Esophagus squamous epithelium (tissue), 5 donors: ENCODE measurements around the gene LRRC47. TPM values are rescaled to one million over a fixed set of nuclear protein-coding genes. Genes with fewer than 3 reads are reported as not detected.

Experiments used
- DNase-seq: peaks from one replicate; lab custom pipeline; 2025; lab: John Stamatoyannopoulos, UW
- H3K27ac ChIP-seq, 4 donors: fragments of 200-600 bp; sonication (generic); one replicate each; pipeline ENCODE4 v1.5.1; 2016 to 2019; ENCODE audit warnings: mild to moderate bottlenecking in 1 of 4
- H3K27me3 ChIP-seq, 4 donors: fragments of 200-600 bp; sonication (generic); 1 replicate in 3 of 4; 2 replicates in 1 of 4; pipeline versions ENCODE4 v1.5.1 to v1.6.0; 2017 to 2021; ENCODE audit warnings: antibody characterized with exemption in 1 of 4
- H3K36me3 ChIP-seq, 3 donors: fragments of 200-600 bp; sonication (generic); one replicate each; pipeline ENCODE4 v1.5.1; 2016 to 2019
- H3K4me1 ChIP-seq, 3 donors: fragments of 200-600 bp; sonication (generic); one replicate each; pipeline ENCODE4 v1.5.1; 2017 to 2019
- H3K4me3 ChIP-seq, 4 donors: fragments of 200-600 bp; sonication (generic); 1 replicate in 3 of 4; 2 replicates in 1 of 4; pipeline ENCODE4 v1.5.1; 2016 to 2019; ENCODE audit warnings: mild to moderate bottlenecking in 2 of 4, moderate library complexity in 1 of 4
- H3K9me3 ChIP-seq, 3 donors: fragments of 200-600 bp; sonication (generic); one replicate each; pipeline ENCODE4 v1.5.1; 2016 to 2019
- CTCF ChIP-seq, 6 experiments: fragments of 450-650 bp in 4 of 6; fragments of 200-600 bp in 2 of 6; sonication (generic) in 2 of 6; IDR thresholded peaks; one replicate each; pipeline ENCODE4 v1.5.1; 2016 to 2019; ENCODE audit warnings: antibody characterized with exemption in 6 of 6, mild to moderate bottlenecking in 4 of 6, moderate library complexity in 4 of 6
- POLR2A ChIP-seq, 4 donors: fragments of 450-650 bp; IDR thresholded peaks; one replicate each; pipeline ENCODE4 v1.6.1; 2017; ENCODE audit warnings: antibody characterized with exemption in 4 of 4, mild to moderate bottlenecking in 4 of 4, moderate library complexity in 3 of 4
- WGBS, 2 donors: methylation state at CpG; one replicate each; pipeline ENCODE4 v1.1.5; 2018; 5-methylcytosine and 5-hydroxymethylcytosine counted together
- intact Hi-C: fragments of 100-400 bp; cut with DNase I; formaldehyde crosslinking; loops from one replicate; pipeline ENCODE4 v1.15.0; 2022
- total RNA-seq, 4 donors: library from RNA; depleted of rRNA; stranded (reverse); fragments of >200 nt; gene quantifications; one replicate each; pipeline ENCODE4 v1.1.0, GENCODE V29; 2016
- donor health status: DM: yes; HTN: yes; CAD: no.

Gene LRRC47
- total RNA-seq, 4 donors from 2014 or later: 23.5 to 32.6 (median 25.5) TPM

GRCh38 chr1:3827813-3828307 is 31.6 kb upstream of the LRRC47 start:
- 85 to 88% methylated on average over 4 to 6 of the region's 14 CpGs for WGBS, 2 donors
- peaks cover 12 to 100% (median 23%) of the 10 kb centered on the region in 3 donors for H3K36me3 ChIP-seq
- DNase-seq: no peak

DNA sequence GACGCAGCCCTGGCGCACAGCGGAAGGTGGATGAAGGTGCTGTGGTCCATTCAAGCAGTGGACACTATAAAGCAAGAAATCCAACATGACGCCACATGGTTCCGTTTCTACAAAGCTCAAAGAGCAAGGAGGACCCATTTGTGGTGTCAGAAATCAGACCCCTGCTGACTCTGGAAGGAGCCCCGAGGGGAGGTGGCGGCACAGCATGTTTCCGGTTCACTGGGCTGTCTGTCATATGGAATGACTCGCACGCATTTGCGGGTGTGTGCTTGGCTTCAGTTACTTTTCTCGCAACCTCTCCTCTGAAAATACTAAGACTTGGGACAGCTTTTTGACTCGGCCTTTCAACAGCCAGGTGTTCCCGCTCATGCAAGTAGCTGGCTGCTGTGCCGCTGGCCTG is 29.1 kb upstream of the LRRC47 start:
- TF ChIP-seq POLR2A (IDR thresholded peaks at IDR 0.05): no peak
- TF ChIP-seq CTCF (IDR thresholded peaks at IDR 0.05): no peak
- no peak for DNase-seq
- WGBS, 2 donors: 82 to 85% methylated on average over 13 to 15 of the region's 15 CpGs
- no peaks in the 10 kb centered on the region for H3K27me3 ChIP-seq
- H3K4me1 ChIP-seq: no peaks in the 10 kb centered on the region
- H3K9me3 ChIP-seq: no peaks in the 10 kb centered on the region
- no peak overlapping the region for H3K27ac ChIP-seq
- H3K4me3 ChIP-seq: no peak overlapping the region
- intact Hi-C loops: no loop called here
- peaks cover 22 to 100% (median 28%) of the 10 kb centered on the region in 3 donors for H3K36me3 ChIP-seq

More at GRCh38 chr1:3827813-3828307, 31.6 kb upstream of the LRRC47 start:
- no peaks in the 10 kb centered on the region for H3K27me3 ChIP-seq
- TF ChIP-seq POLR2A (IDR thresholded peaks at IDR 0.05): no peak
- no peak for TF ChIP-seq CTCF (IDR thresholded peaks at IDR 0.05)
- no peaks in the 10 kb centered on the region for H3K9me3 ChIP-seq
- no peaks in the 10 kb centered on the region for H3K4me1 ChIP-seq
- no peak overlapping the region for H3K4me3 ChIP-seq
- no peak overlapping the region for H3K27ac ChIP-seq
- intact Hi-C loops: no loop called here

DNA sequence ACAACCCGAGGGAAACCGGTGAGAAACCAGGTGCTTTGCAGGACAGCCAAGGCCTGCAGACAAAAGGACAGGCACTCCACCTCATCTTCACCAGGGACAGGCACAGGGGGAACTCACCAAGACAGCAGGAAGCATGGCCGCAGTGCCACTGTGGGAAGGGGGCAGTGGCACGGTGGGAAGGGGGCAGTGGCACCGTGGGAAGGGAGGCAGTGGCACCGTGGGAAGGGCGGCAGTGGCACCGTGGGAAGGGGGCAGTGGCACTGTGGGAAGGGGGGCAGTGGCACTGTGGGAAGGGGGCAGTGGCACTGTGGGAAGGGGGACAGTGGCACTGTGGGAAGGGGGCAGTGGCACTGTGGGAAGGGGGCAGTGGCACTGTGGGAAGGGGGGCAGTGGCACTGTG is 28.4 kb upstream of the LRRC47 start:
- no peak overlapping the region for H3K27ac ChIP-seq
- no peaks in the 10 kb centered on the region for H3K4me1 ChIP-seq
- no peak for TF ChIP-seq CTCF (IDR thresholded peaks at IDR 0.05)
- no peak for TF ChIP-seq POLR2A (IDR thresholded peaks at IDR 0.05)
- H3K4me3 ChIP-seq: no peak overlapping the region
- peaks cover 22 to 100% (median 28%) of the 10 kb centered on the region in 3 donors for H3K36me3 ChIP-seq
- no peak for DNase-seq
- WGBS, 2 donors: 89 to 94% methylated on average over 2 to 6 of the region's 8 CpGs
- H3K9me3 ChIP-seq: no peaks in the 10 kb centered on the region
- H3K27me3 ChIP-seq: no peaks in the 10 kb centered on the region
- intact Hi-C loops: no loop called here

- H3K9me3 ChIP-seq: no peaks in the 10 kb centered on the region
- no peaks in the 10 kb centered on the region for H3K4me1 ChIP-seq
- intact Hi-C loops: no loop called here
- no peak overlapping the region for H3K4me3 ChIP-seq
- H3K27ac ChIP-seq: no peak overlapping the region
- no peak for DNase-seq
- WGBS, 2 donors: 64 to 77% methylated on average over 12 to 14 of the region's 16 CpGs
- no peak for TF ChIP-seq CTCF (IDR thresholded peaks at IDR 0.05)
- TF ChIP-seq POLR2A (IDR thresholded peaks at IDR 0.05): no peak
- H3K27me3 ChIP-seq: no peaks in the 10 kb centered on the region
- peaks cover 18 to 98% (median 28%) of the 10 kb centered on the region in 3 donors for H3K36me3 ChIP-seq
Observed at GRCh38 chr1:3822421-3822820, 26.1 kb upstream of the LRRC47 start.

- no peak for DNase-seq
- Histone ChIP-seq H3K4me3 (no peak overlapping the region), H3K9me3 (no peaks in the 10 kb centered on the region), H3K27ac (no peak overlapping the region), H3K4me1 (no peaks in the 10 kb centered on the region), H3K27me3 (no peaks in the 10 kb centered on the region), H3K36me3 (peaks cover 16 to 96% (median 28%) of the 10 kb centered on the region in 3 donors)
- no peak for TF ChIP-seq CTCF (IDR thresholded peaks at IDR 0.05)
- TF ChIP-seq POLR2A (IDR thresholded peaks at IDR 0.05): no peak
- WGBS, 2 donors: 80 to 86% methylated on average over 15 of the region's 15 CpGs
- intact Hi-C loops: no loop called here
Observed at GRCh38 chr1:3821908-3822307, 25.6 kb upstream of the LRRC47 start.
